ENCODE data around the gene DHCR7. TPM values are rescaled to one million over a fixed set of nuclear protein-coding genes. Genes with fewer than 3 reads are reported as not detected.

DHCR7 gene
- total RNA-seq, 1 donor from 2014 or later: 36.7 TPM

- Mint-ChIP-seq H3K4me3 (no peak overlapping the region), H3K36me3 (no peaks in the 10 kb centered on the region)
Measured at GRCh38 chr11:71418643-71419042, 29.6 kb downstream of the DHCR7 start.

GRCh38 chr11:71414645-71415044, 33.5 kb downstream of the DHCR7 start:
- H3K27ac ChIP-seq: no peak overlapping the region
- H3K9ac ChIP-seq: no peak overlapping the region
- no peaks in the 10 kb centered on the region for H3K27me3 ChIP-seq
- H3K36me3 Mint-ChIP-seq: no peaks in the 10 kb centered on the region
- no peak overlapping the region for H3K4me3 ChIP-seq
- H3K4me2 ChIP-seq: no peak overlapping the region
- H3K4me3 Mint-ChIP-seq: no peak overlapping the region
- no peaks in the 10 kb centered on the region for H3F3A ChIP-seq (ENCODE audit: low read depth)
- no peak overlapping the region for H3K27ac Mint-ChIP-seq
- H3K4me1 Mint-ChIP-seq: no peaks in the 10 kb centered on the region
- H3K36me3 ChIP-seq: no peaks in the 10 kb centered on the region
- H3K9me3 Mint-ChIP-seq: no peaks in the 10 kb centered on the region
- TF ChIP-seq EZH2 (IDR thresholded peaks at IDR 0.05) (no peak), EZH2phosphoT487 (IDR thresholded peaks at IDR 0.05) (no peak), CTCF (IDR thresholded peaks at IDR 0.05) (no peak)
- no peaks in the 10 kb centered on the region for H3K4me1 ChIP-seq
- no peak overlapping the region for H2AFZ ChIP-seq (replicated peaks)
- no peak for DNase-seq (ENCODE audit: low spot score)
- peaks cover 8% of the 10 kb centered on the region for H3K27me3 Mint-ChIP-seq (ENCODE audit: insufficient read depth, low read depth)
- no peaks in the 10 kb centered on the region for H4K20me1 ChIP-seq (ENCODE audit: low read depth)
- no peaks in the 10 kb centered on the region for H3K9me3 ChIP-seq (ENCODE audit: low read depth)
- H3K79me2 ChIP-seq (ENCODE audit: low read depth): no peaks in the 10 kb centered on the region

More at GRCh38 chr11:71418643-71419042, 29.6 kb downstream of the DHCR7 start:
- Histone ChIP-seq H2AFZ (replicated peaks) (no peak overlapping the region), H3K4me2 (no peak overlapping the region), H3K9me3 (ENCODE audit: low read depth) (no peaks in the 10 kb centered on the region), H3K9ac (no peak overlapping the region), H3K27ac (no peak overlapping the region), H3K79me2 (ENCODE audit: low read depth) (no peaks in the 10 kb centered on the region), H3K4me1 (no peaks in the 10 kb centered on the region), H3F3A (ENCODE audit: low read depth) (no peaks in the 10 kb centered on the region), H4K20me1 (ENCODE audit: low read depth) (no peaks in the 10 kb centered on the region), H3K27me3 (no peaks in the 10 kb centered on the region), H3K4me3 (no peak overlapping the region), H3K36me3 (no peaks in the 10 kb centered on the region)
- Mint-ChIP-seq H3K4me1 (no peaks in the 10 kb centered on the region), H3K27me3 (ENCODE audit: insufficient read depth, low read depth) (peaks cover 8% of the 10 kb centered on the region), H3K9me3 (no peaks in the 10 kb centered on the region), H3K27ac (no peak overlapping the region)
- no peak for DNase-seq (ENCODE audit: low spot score)
- no peak for TF ChIP-seq CTCF (IDR thresholded peaks at IDR 0.05)
- no peak for TF ChIP-seq EZH2phosphoT487 (IDR thresholded peaks at IDR 0.05)
- no peak for TF ChIP-seq EZH2 (IDR thresholded peaks at IDR 0.05)

- no peaks in the 10 kb centered on the region for H3K4me1 Mint-ChIP-seq
- no peak overlapping the region for H3K4me3 Mint-ChIP-seq
- TF ChIP-seq CTCF (IDR thresholded peaks at IDR 0.05): no peak
- TF ChIP-seq EZH2phosphoT487 (IDR thresholded peaks at IDR 0.05): no peak
- TF ChIP-seq EZH2 (IDR thresholded peaks at IDR 0.05): no peak
- no peaks in the 10 kb centered on the region for H3K36me3 Mint-ChIP-seq
- DNase-seq (ENCODE audit: low spot score): no peak
- no peaks in the 10 kb centered on the region for H3K27me3 ChIP-seq
- no peak overlapping the region for H3K27ac ChIP-seq
- no peaks in the 10 kb centered on the region for H4K20me1 ChIP-seq (ENCODE audit: low read depth)
- no peak overlapping the region for H3K27ac Mint-ChIP-seq
- no peaks in the 10 kb centered on the region for H3K9me3 ChIP-seq (ENCODE audit: low read depth)
- H3K4me1 ChIP-seq: no peaks in the 10 kb centered on the region
- peaks cover 10% of the 10 kb centered on the region for H3K27me3 Mint-ChIP-seq (ENCODE audit: insufficient read depth, low read depth)
- no peaks in the 10 kb centered on the region for H3K79me2 ChIP-seq (ENCODE audit: low read depth)
- no peaks in the 10 kb centered on the region for H3F3A ChIP-seq (ENCODE audit: low read depth)
- no peak overlapping the region for H3K4me3 ChIP-seq
- no peak overlapping the region for H3K4me2 ChIP-seq
- H3K9me3 Mint-ChIP-seq: peaks cover 2% of the 10 kb centered on the region
- no peak overlapping the region for H3K9ac ChIP-seq
- no peak overlapping the region for H2AFZ ChIP-seq (replicated peaks)
- no peaks in the 10 kb centered on the region for H3K36me3 ChIP-seq
Measured at GRCh38 chr11:71410363-71410966, 37.7 kb downstream of the DHCR7 start.
